Activated naive CD8-positive, alpha-beta T cell treated with anti-CD3 and anti-CD28 coated beads, Interleukin-2, amount 50 U/mL, for 24 hours (primary cell): ENCODE measurements around the gene C16orf96.

Source experiments
- ATAC-seq: fragments of 150-1000 bp; cut with Tn5 transposase; one replicate; pipeline ENCODE4 v1.10.0; 2021
- DNase-seq: peaks from one replicate; pipeline ENCODE4 v3.0.0; 2021
- H3K27ac Mint-ChIP-seq: one replicate; pipeline ENCODE4 v1.8.0; 2021; ENCODE audit warnings: mild to moderate bottlenecking, mixed read lengths
- H3K27me3 Mint-ChIP-seq: one replicate; pipeline ENCODE4 v1.8.0; 2021; ENCODE audit warnings: mixed read lengths
- H3K36me3 Mint-ChIP-seq: one replicate; pipeline ENCODE4 v1.8.0; 2021; ENCODE audit warnings: low read depth, mixed read lengths
- H3K4me1 Mint-ChIP-seq: one replicate; pipeline ENCODE4 v1.8.0; 2021; ENCODE audit warnings: mixed read lengths
- H3K4me3 Mint-ChIP-seq: one replicate; pipeline ENCODE4 v1.8.0; 2021; ENCODE audit warnings: mild to moderate bottlenecking, moderate library complexity, mixed read lengths
- H3K9me3 Mint-ChIP-seq: one replicate; pipeline ENCODE4 v1.8.0; 2021; ENCODE audit warnings: mixed read lengths

Gene C16orf96

GRCh38 chr16:4517812-4518680 is 38.1 kb upstream of the C16orf96 start:
- Mint-ChIP-seq H3K27ac (no peak overlapping the region), H3K27me3 (no peaks in the 10 kb centered on the region), H3K4me1 (peaks cover 38% of the 10 kb centered on the region), H3K9me3 (no peaks in the 10 kb centered on the region), H3K36me3 (peaks cover 5% of the 10 kb centered on the region), H3K4me3 (no peak overlapping the region)
- ATAC-seq: no peak
- DNase-seq: no peak

DNA sequence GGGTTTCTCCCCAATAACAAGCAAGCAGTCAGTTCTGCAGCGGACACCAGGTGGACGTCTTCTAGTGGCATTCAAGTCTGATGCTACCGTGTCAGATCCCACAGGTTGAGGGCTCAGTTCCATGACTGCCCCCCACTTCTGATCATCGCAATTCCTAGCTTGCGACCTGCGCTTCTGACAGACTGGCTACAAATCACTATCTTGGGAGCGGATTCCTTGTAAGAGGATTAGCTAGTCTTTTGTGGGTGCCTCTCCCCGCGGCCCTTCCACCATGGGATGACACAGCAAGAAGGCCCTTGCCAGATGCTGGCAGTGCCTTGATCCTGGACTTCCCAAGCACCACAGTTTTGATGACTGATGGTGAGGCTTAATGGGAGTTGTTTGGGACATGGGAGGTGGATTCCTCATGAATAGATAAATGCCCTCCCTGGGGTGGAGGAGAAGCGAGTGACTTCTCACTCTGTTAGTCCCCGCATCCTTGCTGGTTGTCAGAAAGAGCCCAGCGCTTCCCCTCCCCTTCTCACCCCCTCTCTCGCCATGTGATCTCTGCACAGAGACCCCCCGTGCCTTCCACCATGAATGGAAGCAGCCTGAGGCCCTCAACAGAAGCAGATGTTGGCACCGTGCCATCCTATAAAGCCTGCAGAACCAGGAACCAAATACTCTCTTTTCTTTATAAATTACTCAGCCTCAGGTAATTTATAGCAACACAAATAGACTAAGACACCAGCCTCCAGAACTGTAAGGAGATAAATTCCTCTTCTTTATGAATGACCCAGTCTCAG is 36.7 kb upstream of the C16orf96 start:
- ATAC-seq (no peak), DNase-seq (no peak)
- H3K27ac Mint-ChIP-seq: no peak overlapping the region
- H3K9me3 Mint-ChIP-seq: no peaks in the 10 kb centered on the region
- H3K4me1 Mint-ChIP-seq: peaks cover 27% of the 10 kb centered on the region
- no peaks in the 10 kb centered on the region for H3K27me3 Mint-ChIP-seq
- H3K4me3 Mint-ChIP-seq: no peak overlapping the region
- peaks cover 8% of the 10 kb centered on the region for H3K36me3 Mint-ChIP-seq

DNA sequence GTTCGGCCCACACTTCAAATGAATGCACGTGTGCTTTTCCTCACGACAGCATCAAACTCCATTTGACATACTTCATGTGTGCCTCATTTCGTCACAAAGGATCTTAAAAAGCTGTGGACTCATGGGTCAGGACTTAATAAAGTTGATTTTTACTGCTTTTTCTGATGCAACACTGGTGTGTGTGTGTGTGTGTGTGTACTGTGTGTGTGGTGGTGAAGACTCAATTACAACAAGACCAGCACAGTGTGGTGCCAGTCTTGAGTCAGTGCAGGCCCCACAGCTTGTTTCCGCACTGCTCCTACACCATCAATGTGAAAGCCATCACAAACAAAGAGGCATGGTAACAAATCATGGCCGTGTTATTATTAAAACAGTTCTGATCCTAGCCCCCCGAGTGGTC is 35.2 kb upstream of the C16orf96 start:
- no peak overlapping the region for H3K27ac Mint-ChIP-seq
- peaks cover 17% of the 10 kb centered on the region for H3K4me1 Mint-ChIP-seq
- peaks cover 6% of the 10 kb centered on the region for H3K36me3 Mint-ChIP-seq
- no peaks in the 10 kb centered on the region for H3K9me3 Mint-ChIP-seq
- no peak overlapping the region for H3K4me3 Mint-ChIP-seq
- DNase-seq (no peak), ATAC-seq (no peak)
- no peaks in the 10 kb centered on the region for H3K27me3 Mint-ChIP-seq

GRCh38 chr16:4522051-4522581 is 34.0 kb upstream of the C16orf96 start:
- no peak for DNase-seq
- no peak overlapping the region for H3K27ac Mint-ChIP-seq
- H3K9me3 Mint-ChIP-seq: no peaks in the 10 kb centered on the region
- H3K27me3 Mint-ChIP-seq: no peaks in the 10 kb centered on the region
- H3K4me1 Mint-ChIP-seq: peaks cover 16% of the 10 kb centered on the region
- ATAC-seq: no peak
- H3K36me3 Mint-ChIP-seq: peaks cover 6% of the 10 kb centered on the region
- no peak overlapping the region for H3K4me3 Mint-ChIP-seq

DNA sequence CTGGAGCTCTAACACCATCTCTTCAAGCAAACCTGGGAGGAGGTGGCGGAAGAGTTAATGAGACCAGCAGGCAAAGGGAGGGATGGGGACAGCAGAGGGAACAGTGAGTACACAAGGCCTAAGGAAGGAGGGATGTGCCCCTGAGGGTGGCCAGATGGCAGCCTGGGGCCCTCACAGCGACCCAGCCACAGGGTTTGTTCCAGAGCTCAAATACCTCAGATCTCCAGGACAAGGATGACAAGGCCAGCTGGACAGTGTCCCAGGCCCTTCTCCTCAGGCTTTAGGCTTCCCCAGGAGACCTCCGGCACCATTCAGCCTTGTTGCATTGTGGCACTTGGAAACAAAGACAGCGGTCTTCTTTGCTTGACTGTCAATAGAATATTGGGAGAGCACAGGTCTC is 32.5 kb upstream of the C16orf96 start:
- H3K27me3 Mint-ChIP-seq: no peaks in the 10 kb centered on the region
- peaks cover 6% of the 10 kb centered on the region for H3K36me3 Mint-ChIP-seq
- H3K4me1 Mint-ChIP-seq: peaks cover 28% of the 10 kb centered on the region
- no peaks in the 10 kb centered on the region for H3K9me3 Mint-ChIP-seq
- H3K4me3 Mint-ChIP-seq: no peak overlapping the region
- ATAC-seq (no peak), DNase-seq (no peak)
- no peak overlapping the region for H3K27ac Mint-ChIP-seq

DNA sequence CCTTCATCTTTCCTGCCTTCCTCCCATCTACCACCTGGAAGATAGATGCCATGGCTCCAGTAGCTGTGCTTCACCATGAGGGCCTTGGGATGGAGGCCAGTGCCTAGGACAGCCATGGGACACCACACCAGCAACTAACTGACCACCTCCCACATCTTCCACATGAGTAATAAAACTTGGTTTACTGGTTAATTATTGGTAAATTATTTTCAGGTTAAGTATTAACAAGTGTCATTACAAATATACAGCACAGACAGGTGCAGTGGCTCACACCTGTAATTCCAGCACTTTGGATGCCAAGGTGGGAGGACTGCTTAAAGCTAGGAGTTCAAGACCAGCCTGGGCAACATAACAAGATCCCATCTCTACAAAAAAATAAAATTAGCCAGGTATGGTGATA is 31.6 kb upstream of the C16orf96 start:
- no peak for ATAC-seq
- peaks cover 37% of the 10 kb centered on the region for H3K4me1 Mint-ChIP-seq

DNA sequence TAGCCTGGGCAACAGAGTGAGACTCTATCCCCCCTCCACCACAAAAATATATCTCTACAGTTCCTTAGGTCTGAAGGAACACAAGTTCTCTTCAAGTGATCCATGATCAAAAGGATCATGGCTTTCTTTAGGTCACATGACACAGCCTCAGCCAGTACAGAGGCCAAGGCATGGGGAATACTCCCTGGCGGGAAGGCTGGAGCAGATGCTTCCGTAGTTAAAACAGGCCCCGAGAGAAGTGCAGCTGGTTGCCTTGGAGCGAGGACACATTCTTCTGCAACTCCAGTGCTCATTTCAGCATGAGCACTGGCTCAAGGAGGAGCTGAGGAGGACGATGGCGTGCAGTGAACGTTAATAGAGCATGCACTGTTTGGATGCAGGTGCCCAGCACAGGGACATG is 31.1 kb upstream of the C16orf96 start:
- no peak overlapping the region for H3K4me3 Mint-ChIP-seq
- H3K9me3 Mint-ChIP-seq: no peaks in the 10 kb centered on the region
- no peak overlapping the region for H3K27ac Mint-ChIP-seq
- H3K36me3 Mint-ChIP-seq: peaks cover 8% of the 10 kb centered on the region
- H3K4me1 Mint-ChIP-seq: peaks cover 42% of the 10 kb centered on the region
- no peaks in the 10 kb centered on the region for H3K27me3 Mint-ChIP-seq
- DNase-seq (no peak), ATAC-seq (no peak)

More for the DNA sequence above, 31.6 kb upstream of the C16orf96 start:
- H3K27ac Mint-ChIP-seq: no peak overlapping the region
- no peaks in the 10 kb centered on the region for H3K9me3 Mint-ChIP-seq
- no peaks in the 10 kb centered on the region for H3K27me3 Mint-ChIP-seq
- DNase-seq: no peak
- peaks cover 7% of the 10 kb centered on the region for H3K36me3 Mint-ChIP-seq
- H3K4me3 Mint-ChIP-seq: no peak overlapping the region

DNA sequence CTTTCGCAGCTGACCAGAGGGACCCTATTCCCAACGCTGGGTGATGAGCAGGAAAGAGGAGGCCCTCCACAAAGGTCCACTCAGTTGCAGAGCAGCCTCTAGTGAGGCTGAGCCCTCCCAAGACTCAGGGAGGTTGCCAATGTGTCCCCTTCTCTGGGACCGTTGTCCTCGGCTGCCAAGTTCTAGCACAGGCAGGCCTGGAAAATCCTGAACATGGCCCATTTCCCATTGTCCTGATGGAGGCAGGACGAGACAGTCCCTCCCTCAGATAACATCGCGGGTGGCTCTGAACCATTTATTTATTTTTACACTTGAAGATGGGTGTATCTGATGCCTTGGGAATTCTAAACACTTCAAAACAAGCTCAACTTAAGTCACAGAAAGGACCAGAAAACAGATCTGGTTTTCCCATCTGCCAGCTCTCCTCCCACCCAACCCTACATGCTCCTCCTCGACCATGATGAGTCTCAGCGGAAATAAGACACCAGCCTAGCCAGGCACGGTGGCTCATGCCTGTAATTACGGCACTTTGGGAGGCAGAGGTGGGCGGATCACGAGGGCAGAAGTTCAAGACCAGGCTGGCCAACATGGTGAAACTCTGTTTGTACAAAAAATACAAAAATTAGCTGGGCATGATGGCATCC is 30.4 kb upstream of the C16orf96 start:
- DNase-seq (no peak), ATAC-seq (no peak)
- H3K4me1 Mint-ChIP-seq: peaks cover 48% of the 10 kb centered on the region
- H3K9me3 Mint-ChIP-seq: no peaks in the 10 kb centered on the region
- H3K27me3 Mint-ChIP-seq: no peaks in the 10 kb centered on the region
- peaks cover 8% of the 10 kb centered on the region for H3K36me3 Mint-ChIP-seq
- no peak overlapping the region for H3K4me3 Mint-ChIP-seq
- H3K27ac Mint-ChIP-seq: no peak overlapping the region

DNA sequence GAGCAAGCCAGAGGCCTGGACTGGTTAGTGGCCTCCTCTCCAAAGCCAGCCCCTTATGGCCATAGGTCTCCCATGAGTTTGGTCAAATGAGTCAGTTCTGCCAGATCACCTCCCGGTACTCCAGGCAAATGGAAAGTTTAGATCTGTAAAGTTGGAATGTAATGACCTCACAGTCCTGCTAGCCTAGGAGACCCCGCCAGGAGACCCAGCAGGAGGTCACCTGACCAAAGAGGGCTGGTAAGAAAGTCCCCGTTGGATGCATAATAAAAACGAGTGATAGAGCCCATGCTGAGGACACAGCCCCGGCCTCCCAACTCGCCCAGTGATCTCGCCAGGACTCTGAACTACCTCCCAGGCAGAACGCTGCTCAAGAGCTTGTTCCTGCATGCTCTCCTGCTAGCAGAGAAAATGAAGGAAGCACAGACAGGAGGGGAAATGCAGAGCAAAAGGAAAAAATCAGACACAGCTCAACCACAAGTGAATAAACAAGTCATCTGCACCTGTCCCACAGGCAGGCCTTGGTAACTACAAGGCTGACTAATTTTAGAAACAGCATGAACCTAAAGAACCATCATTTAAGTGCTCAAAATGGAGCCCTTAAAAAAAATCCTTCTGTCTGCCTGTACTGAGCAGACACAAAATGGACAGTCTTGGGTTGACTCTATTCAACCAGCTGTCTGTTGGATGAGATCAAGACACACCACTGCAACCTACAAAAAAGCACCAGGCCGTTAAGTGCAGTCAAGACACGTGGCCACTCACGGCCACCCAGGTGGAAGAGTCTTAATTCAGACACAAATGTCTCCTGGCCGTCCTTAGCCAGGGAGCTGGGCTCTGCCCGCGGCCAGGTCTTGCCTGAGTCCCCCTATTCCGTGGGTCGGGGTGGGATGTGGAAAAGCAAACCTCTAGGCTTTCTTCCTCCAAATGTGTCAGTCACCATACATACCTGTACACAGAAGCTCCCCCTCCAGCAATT is 26.8 kb upstream of the C16orf96 start:
- peak overlapping the region; percentile 61 for H3K4me3 Mint-ChIP-seq

GRCh38 chr16:4531811-4532210 is 24.3 kb upstream of the C16orf96 start:
- H3K9me3 Mint-ChIP-seq: no peaks in the 10 kb centered on the region
- H3K27ac Mint-ChIP-seq: no peak overlapping the region
- no peak for DNase-seq
- no peak overlapping the region for H3K4me3 Mint-ChIP-seq
- peaks cover 21% of the 10 kb centered on the region for H3K36me3 Mint-ChIP-seq
- ATAC-seq: no peak
- peaks cover 74% of the 10 kb centered on the region for H3K4me1 Mint-ChIP-seq
- no peaks in the 10 kb centered on the region for H3K27me3 Mint-ChIP-seq

More for the DNA sequence above, 26.8 kb upstream of the C16orf96 start:
- Mint-ChIP-seq H3K4me1 (peaks cover 58% of the 10 kb centered on the region), H3K36me3 (peaks cover 16% of the 10 kb centered on the region), H3K27ac (peak overlapping the region; percentile 95), H3K27me3 (no peaks in the 10 kb centered on the region), H3K9me3 (no peaks in the 10 kb centered on the region)
- DNase-seq (no peak), ATAC-seq (peak; percentile 86)

- H3K9me3 Mint-ChIP-seq: no peaks in the 10 kb centered on the region
- H3K4me1 Mint-ChIP-seq: peaks cover 74% of the 10 kb centered on the region
- DNase-seq (no peak), ATAC-seq (no peak)
- no peak overlapping the region for H3K4me3 Mint-ChIP-seq
- peaks cover 21% of the 10 kb centered on the region for H3K36me3 Mint-ChIP-seq
- no peak overlapping the region for H3K27ac Mint-ChIP-seq
- no peaks in the 10 kb centered on the region for H3K27me3 Mint-ChIP-seq
Observed at GRCh38 chr16:4532238-4532637, 23.9 kb upstream of the C16orf96 start.

DNA sequence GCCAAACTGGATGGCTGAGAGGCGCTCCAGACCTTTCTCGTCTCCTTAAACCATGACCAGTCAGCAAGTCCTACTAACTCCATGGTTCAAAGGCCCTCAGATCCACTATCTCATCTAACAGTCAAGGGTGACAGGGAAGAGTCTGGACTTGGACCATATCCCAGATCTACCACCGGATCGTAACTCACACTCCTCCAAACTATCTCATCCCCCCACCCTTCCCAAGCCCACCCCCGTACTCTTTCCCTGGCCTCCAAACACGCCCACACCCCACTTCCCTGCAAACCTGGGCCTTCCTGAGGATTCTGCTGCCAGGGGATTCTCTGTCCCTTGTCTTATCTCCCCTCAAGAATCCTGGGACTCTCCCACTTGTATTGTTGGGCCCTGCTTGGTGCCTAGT is 22.6 kb upstream of the C16orf96 start:
- Mint-ChIP-seq H3K4me3 (no peak overlapping the region), H3K9me3 (no peaks in the 10 kb centered on the region), H3K27ac (no peak overlapping the region), H3K36me3 (peaks cover 21% of the 10 kb centered on the region), H3K4me1 (peaks cover 66% of the 10 kb centered on the region), H3K27me3 (no peaks in the 10 kb centered on the region)
- DNase-seq (no peak), ATAC-seq (no peak)

DNA sequence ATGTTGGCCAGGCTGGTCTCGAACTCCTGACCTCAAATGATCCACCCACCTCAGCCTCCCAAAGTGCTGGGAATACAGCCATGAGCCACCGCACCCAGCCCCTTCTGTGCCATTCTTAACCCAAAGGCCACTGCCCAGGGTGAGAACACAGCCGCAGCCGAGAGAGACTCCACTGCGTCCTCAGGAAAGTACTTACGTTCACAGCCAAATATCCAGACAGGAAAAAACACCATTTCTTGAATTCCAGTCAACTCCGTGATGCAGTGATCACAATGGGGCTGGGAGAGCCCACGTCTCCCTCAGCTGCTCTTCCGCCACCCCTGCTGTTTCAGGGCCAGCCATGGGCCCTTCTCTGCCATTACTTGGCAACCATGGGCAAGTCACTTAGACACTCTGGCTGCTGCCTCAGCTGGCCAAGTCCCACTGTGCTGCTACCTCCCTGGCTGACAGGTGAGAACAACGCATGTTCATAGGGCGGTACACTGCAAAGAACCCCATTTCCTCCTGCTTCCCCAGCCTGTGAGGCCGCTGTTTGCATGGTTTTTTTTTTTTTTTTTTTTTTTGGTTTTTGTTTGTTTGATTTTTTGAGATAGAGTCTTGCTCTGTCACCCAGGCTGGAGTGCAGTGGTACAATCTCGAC is 21.9 kb upstream of the C16orf96 start:
- H3K4me1 Mint-ChIP-seq: peaks cover 67% of the 10 kb centered on the region
- H3K4me3 Mint-ChIP-seq: no peak overlapping the region
- H3K27ac Mint-ChIP-seq: no peak overlapping the region

More for the DNA sequence above, 21.9 kb upstream of the C16orf96 start:
- no peaks in the 10 kb centered on the region for H3K27me3 Mint-ChIP-seq
- peaks cover 25% of the 10 kb centered on the region for H3K36me3 Mint-ChIP-seq
- no peaks in the 10 kb centered on the region for H3K9me3 Mint-ChIP-seq
- DNase-seq: no peak
- no peak for ATAC-seq
